DMS79 treated with DMSO at 0.1 percent for 48 hours (cell line): Measurements from ENCODE around the gene SOX1.

Experiments used
- DNase-seq: peaks from one replicate; lab custom pipeline; 2025; lab: John Stamatoyannopoulos, UW

The SOX1 gene

GRCh38 chr13:112106478-112107141 is 39.7 kb downstream of the SOX1 start:
- DNase-seq = no peak

DNA sequence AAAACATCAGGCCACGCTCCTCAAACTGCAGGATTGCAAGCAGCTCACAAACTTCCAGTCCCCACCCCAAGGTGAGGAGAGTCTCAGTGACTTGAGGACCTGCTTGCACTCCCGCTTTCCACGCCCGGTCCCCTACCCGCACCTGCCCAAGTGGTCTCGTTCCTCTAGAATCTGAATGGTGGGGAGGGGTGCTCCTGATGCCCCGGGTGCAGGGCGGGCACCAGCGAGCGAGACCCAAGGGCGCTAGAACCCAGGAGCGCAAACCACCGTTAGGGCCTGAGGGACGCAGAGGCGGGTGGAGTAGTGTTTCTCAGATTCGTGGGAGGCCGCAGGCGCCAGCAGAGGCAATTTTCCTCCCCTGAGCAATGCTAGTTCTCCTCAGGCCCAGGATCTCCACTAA is 40.3 kb downstream of the SOX1 start:
- no peak for DNase-seq

DNA sequence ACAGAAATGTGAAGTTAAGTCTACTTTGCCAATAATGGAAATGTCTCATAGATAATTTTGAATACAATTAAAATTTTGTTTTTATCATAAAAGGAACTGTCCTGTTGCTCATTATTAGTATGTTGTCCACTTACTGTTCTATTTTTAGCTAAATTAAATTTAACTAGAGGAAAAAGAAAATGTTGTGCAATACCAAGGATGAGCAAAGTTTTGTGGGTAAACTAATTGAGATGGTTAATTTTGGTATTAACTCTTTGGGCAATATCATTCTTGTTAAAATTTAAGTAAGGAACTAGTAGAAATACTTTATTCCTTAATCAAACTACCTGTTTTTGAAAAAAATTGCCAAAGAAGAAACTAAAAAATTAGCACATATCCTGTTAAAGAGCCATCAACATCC is 43.5 kb downstream of the SOX1 start:
- no peak for DNase-seq

DNA sequence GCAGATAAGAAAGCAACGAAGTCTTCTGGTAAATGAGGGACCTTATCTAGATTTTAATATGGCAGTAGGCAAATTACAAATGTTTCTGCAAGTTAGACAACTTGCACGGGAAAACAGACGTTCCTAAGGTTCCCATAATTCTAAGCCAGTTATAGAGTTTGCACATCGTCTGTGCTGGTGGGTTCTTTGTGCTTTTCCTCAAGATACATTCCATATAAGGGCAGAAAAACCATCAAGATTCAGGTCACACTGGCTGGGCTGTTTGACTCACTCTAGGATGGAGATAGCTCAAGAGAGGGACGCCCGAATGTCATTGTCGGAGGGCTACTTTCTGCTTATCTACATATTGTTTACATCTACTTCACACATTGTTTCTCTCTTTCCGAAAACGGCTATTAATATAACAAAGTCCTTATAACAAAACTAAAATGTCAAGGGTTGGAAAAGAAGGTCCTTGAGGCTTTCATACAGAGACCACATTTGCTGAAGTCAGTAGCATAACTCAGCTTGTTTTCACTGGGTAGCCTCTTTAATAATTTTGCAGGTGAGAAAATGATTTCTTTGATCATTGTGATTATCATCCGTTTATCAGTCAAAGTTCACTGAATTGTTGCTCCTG is 44.4 kb downstream of the SOX1 start:
- DNase-seq = peak; percentile 53

GRCh38 chr13:112112534-112113276 is 45.8 kb downstream of the SOX1 start:
- no peak for DNase-seq

- peak; percentile 98 for DNase-seq
Observed at GRCh38 chr13:112113348-112113747, 46.4 kb downstream of the SOX1 start.

- DNase-seq = peak; percentile 95
Observed at GRCh38 chr13:112113851-112114250, 46.9 kb downstream of the SOX1 start.

- DNase-seq = no peak
Observed at GRCh38 chr13:112114391-112114790, 47.4 kb downstream of the SOX1 start.

- DNase-seq = no peak
Observed at GRCh38 chr13:112115403-112116091, 48.6 kb downstream of the SOX1 start.

GRCh38 chr13:112116187-112116950 is 49.4 kb downstream of the SOX1 start:
- no peak for DNase-seq

GRCh38 chr13:112117258-112117954 is 50.5 kb downstream of the SOX1 start:
- DNase-seq = no peak

DNA sequence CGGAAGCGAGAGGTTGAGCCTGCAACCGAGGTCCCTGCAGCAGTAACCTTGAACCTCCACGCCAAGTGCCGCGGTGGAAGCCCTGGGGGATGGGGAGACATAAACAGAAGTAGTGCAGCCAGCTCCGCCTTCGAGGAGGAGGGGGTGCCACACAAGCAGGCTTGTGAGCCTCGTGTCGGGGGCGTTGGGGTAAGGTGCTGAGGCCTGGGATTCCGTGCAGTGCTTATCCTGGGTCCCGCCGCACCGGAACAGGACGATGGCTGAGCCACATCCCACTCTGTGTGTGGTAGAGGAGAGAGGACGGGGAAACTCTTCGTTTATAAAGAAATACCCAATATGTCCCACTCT is 51.0 kb downstream of the SOX1 start:
- DNase-seq = no peak

- DNase-seq = no peak
Observed at GRCh38 chr13:112118451-112119064, 51.6 kb downstream of the SOX1 start.

GRCh38 chr13:112119192-112120030 is 52.5 kb downstream of the SOX1 start:
- no peak for DNase-seq

DNA sequence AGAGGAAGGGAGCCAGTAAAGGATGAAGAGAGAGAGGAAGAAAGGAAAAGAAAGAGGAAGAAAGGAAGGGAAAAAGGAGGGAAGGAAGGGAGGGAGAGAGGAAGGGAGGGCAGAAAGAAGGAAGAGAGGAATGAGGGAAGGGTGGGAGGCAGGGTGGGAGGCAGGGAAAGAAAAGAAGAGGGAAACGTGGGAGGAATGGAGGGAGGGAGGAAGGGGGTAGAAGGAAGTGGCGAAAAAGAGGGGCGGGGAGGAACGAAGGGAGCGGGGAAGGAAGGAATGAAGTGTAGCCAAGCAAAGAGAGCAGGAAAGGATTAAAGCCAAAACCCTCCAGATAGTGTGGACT is 53.1 kb downstream of the SOX1 start:
- DNase-seq = no peak
